ENCODE data around the gene NDUFA11.

DNA sequence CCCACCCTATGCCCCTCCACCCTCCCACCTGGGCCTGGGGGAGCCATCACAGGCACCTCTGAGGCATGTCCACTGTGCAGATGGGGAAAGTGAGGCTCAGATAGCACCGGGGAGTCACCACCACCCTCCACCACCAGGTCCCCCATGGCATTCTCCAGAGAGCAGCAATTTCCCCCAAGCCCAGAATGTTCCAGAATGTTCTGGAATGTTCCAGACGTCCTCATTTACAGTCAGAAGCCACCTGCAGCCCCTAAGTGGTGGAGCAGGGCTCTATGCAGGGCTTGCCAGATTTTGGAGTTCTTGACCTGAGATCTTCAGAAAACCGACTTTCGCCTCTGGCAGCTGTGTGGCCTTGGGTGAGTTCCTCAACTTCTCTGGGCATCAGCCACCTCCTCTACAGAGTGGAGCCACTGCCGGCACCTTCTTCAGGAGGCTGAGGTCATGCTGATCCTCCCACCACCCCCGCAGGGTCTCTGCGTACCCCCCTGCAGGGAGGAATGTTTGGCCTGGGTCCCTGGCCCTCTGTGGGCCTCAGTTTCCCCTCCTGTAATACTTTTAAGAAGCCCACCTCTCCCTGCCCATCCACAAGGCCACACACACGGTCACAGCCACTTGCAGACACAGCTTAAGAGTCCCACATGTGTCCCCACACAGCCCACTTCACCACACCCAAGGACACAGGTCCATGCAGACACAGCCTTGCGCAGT, 39.4 kb downstream of the NDUFA11 start:
- TF ChIP-seq, protein P1, sequence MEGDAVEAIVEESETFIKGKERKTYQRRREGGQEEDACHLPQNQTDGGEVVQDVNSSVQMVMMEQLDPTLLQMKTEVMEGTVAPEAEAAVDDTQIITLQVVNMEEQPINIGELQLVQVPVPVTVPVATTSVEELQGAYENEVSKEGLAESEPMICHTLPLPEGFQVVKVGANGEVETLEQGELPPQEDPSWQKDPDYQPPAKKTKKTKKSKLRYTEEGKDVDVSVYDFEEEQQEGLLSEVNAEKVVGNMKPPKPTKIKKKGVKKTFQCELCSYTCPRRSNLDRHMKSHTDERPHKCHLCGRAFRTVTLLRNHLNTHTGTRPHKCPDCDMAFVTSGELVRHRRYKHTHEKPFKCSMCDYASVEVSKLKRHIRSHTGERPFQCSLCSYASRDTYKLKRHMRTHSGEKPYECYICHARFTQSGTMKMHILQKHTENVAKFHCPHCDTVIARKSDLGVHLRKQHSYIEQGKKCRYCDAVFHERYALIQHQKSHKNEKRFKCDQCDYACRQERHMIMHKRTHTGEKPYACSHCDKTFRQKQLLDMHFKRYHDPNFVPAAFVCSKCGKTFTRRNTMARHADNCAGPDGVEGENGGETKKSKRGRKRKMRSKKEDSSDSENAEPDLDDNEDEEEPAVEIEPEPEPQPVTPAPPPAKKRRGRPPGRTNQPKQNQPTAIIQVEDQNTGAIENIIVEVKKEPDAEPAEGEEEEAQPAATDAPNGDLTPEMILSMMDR (IDR thresholded peaks at IDR 0.05; ENCODE audit: borderline replicate concordance, extremely low read depth, low read length, poor library complexity, severe bottlenecking): no peak
- no peak for TF ChIP-seq EZH2 (IDR thresholded peaks at IDR 0.05; ENCODE audit: borderline replicate concordance, low read depth, low read length, severe bottlenecking)

Measured in DND-41 (cell line).